GM21515 (cell line): ENCODE results near the gene EFNB2.

ENCODE experiments used
- ATAC-seq: cut with Tn5 transposase; IDR thresholded peaks from one replicate; pipeline ENCODE4 v1.9.1; 2021; ENCODE audit not compliant: unreplicated experiment

Gene EFNB2

GRCh38 chr13:106455777-106456176 is 79.7 kb downstream of the EFNB2 start:
- ATAC-seq: no peak

GRCh38 chr13:106455190-106455589 is 80.3 kb downstream of the EFNB2 start:
- ATAC-seq: no peak

- ATAC-seq: no peak
Observed at GRCh38 chr13:106453101-106453500, 82.4 kb downstream of the EFNB2 start.

GRCh38 chr13:106450991-106451390 is 84.5 kb downstream of the EFNB2 start:
- no peak for ATAC-seq

- no peak for ATAC-seq
Observed at GRCh38 chr13:106449096-106449495, 86.4 kb downstream of the EFNB2 start.

- no peak for ATAC-seq
Observed at GRCh38 chr13:106445996-106446395, 89.5 kb downstream of the EFNB2 start.

- ATAC-seq: no peak
Observed at GRCh38 chr13:106443607-106444322, 91.7 kb downstream of the EFNB2 start.

GRCh38 chr13:106440866-106441265 is 94.6 kb downstream of the EFNB2 start:
- no peak for ATAC-seq
